ENCODE measurements around the gene AFG1L. TPM values are rescaled to one million over a fixed set of nuclear protein-coding genes. Genes with fewer than 3 reads are reported as not detected.

Gene AFG1L
- total RNA-seq, 2 donors from 2014 or later = 10.5 to 11.1 TPM

- Histone ChIP-seq H3K27me3 (ENCODE audit: control insufficient read depth, insufficient read depth, low read length, poor library complexity, severe bottlenecking) (peaks cover 19% of the 10 kb centered on the region), H3K4me1 (ENCODE audit: control insufficient read depth, insufficient read depth, low read length) (no peaks in the 10 kb centered on the region), H3K4me3 (ENCODE audit: low read length) (no peak overlapping the region), H3K27ac (ENCODE audit: low read depth, low read length) (no peak overlapping the region), H3K9me3 (ENCODE audit: control insufficient read depth, low read length) (no peaks in the 10 kb centered on the region), H3K36me3 (ENCODE audit: control insufficient read depth, insufficient read depth, low read length) (no peaks in the 10 kb centered on the region), H3K9ac (ENCODE audit: extremely low read depth, low read length, poor library complexity, severe bottlenecking) (no peak overlapping the region)
- peaks cover 21% of the 10 kb centered on the region for H3K27me3 Mint-ChIP-seq (ENCODE audit: insufficient read depth)
- no peak for TF ChIP-seq CTCF (conservative IDR thresholded peaks at IDR 0.05)
- no peak overlapping the region for H3K27ac Mint-ChIP-seq
- WGBS, 2 experiments (ENCODE audit: insufficient coverage in 1 of 2, insufficient read length in 1 of 2) = 65 to 72% methylated on average over 3 of the region's 3 CpGs
- H3K4me3 Mint-ChIP-seq = no peak overlapping the region
- no peak for DNase-seq
- H3K36me3 Mint-ChIP-seq (ENCODE audit: low read depth) = no peaks in the 10 kb centered on the region
- no peaks in the 10 kb centered on the region for H3K4me1 Mint-ChIP-seq
- H3K9me3 Mint-ChIP-seq = no peaks in the 10 kb centered on the region
These were observed 255.4 kb downstream of the AFG1L start for GRCh38 chr6:108550256-108550655.

- no peaks in the 10 kb centered on the region for H3K4me1 ChIP-seq (ENCODE audit: control insufficient read depth, insufficient read depth, low read length)
- DNase-seq = no peak
- TF ChIP-seq CTCF (conservative IDR thresholded peaks at IDR 0.05) = no peak
- no peak overlapping the region for H3K4me3 ChIP-seq (ENCODE audit: low read length)
- H3K36me3 Mint-ChIP-seq (ENCODE audit: low read depth) = no peaks in the 10 kb centered on the region
- H3K27ac Mint-ChIP-seq = no peak overlapping the region
- no peaks in the 10 kb centered on the region for H3K36me3 ChIP-seq (ENCODE audit: control insufficient read depth, insufficient read depth, low read length)
- H3K9me3 ChIP-seq (ENCODE audit: control insufficient read depth, low read length) = no peaks in the 10 kb centered on the region
- H3K27ac ChIP-seq (ENCODE audit: low read depth, low read length) = no peak overlapping the region
- no peak overlapping the region for H3K9ac ChIP-seq (ENCODE audit: extremely low read depth, low read length, poor library complexity, severe bottlenecking)
- H3K9me3 Mint-ChIP-seq = no peaks in the 10 kb centered on the region
- peaks cover 35% of the 10 kb centered on the region for H3K27me3 Mint-ChIP-seq (ENCODE audit: insufficient read depth)
- H3K27me3 ChIP-seq (ENCODE audit: control insufficient read depth, insufficient read depth, low read length, poor library complexity, severe bottlenecking) = peaks cover 40% of the 10 kb centered on the region
- H3K4me1 Mint-ChIP-seq = peaks cover 9% of the 10 kb centered on the region
- WGBS, 2 experiments (ENCODE audit: insufficient coverage in 1 of 2, insufficient read length in 1 of 2) = 91 to 100% methylated on average over 5 to 7 of the region's 7 CpGs
- H3K4me3 Mint-ChIP-seq = no peak overlapping the region
These were observed 260.7 kb downstream of the AFG1L start for GRCh38 chr6:108555399-108556052.

GRCh38 chr6:108556250-108556649 lies 261.4 kb downstream of the AFG1L start:
- no peaks in the 10 kb centered on the region for H3K36me3 Mint-ChIP-seq (ENCODE audit: low read depth)

More at GRCh38 chr6:108556250-108556649, 261.4 kb downstream of the AFG1L start:
- no peaks in the 10 kb centered on the region for H3K9me3 Mint-ChIP-seq
- DNase-seq = no peak
- no peak overlapping the region for H3K4me3 ChIP-seq (ENCODE audit: low read length)
- H3K27me3 Mint-ChIP-seq (ENCODE audit: insufficient read depth) = peaks cover 31% of the 10 kb centered on the region
- H3K4me1 ChIP-seq (ENCODE audit: control insufficient read depth, insufficient read depth, low read length) = no peaks in the 10 kb centered on the region
- peaks cover 9% of the 10 kb centered on the region for H3K4me1 Mint-ChIP-seq
- no peak overlapping the region for H3K4me3 Mint-ChIP-seq
- peaks cover 40% of the 10 kb centered on the region for H3K27me3 ChIP-seq (ENCODE audit: control insufficient read depth, insufficient read depth, low read length, poor library complexity, severe bottlenecking)
- no peaks in the 10 kb centered on the region for H3K36me3 ChIP-seq (ENCODE audit: control insufficient read depth, insufficient read depth, low read length)
- H3K27ac ChIP-seq (ENCODE audit: low read depth, low read length) = no peak overlapping the region
- no peaks in the 10 kb centered on the region for H3K9me3 ChIP-seq (ENCODE audit: control insufficient read depth, low read length)
- no peak for TF ChIP-seq CTCF (conservative IDR thresholded peaks at IDR 0.05)
- WGBS, 2 experiments (ENCODE audit: insufficient coverage in 1 of 2, insufficient read length in 1 of 2) = 95 to 98% methylated on average over 5 of the region's 5 CpGs
- H3K27ac Mint-ChIP-seq = no peak overlapping the region
- H3K9ac ChIP-seq (ENCODE audit: extremely low read depth, low read length, poor library complexity, severe bottlenecking) = no peak overlapping the region

All from endodermal cell (in vitro differentiated cells).